OCI-LY7 (cell line): ENCODE data around the gene ZNF771. TPM values are rescaled to one million over a fixed set of nuclear protein-coding genes. Genes with fewer than 3 reads are reported as not detected.

Source experiments
- BruUV-seq: library from RNA; stranded (reverse); fragments of 400-500 nt; replicated peaks from 2 replicates; lab custom pipeline; 2021; lab: Mats Ljungman, UMichigan
- CTCF ChIA-PET: fragments of 300-600 bp; sonication (Branson Sonifier 250); formaldehyde crosslinking; loops from one replicate; lab custom pipeline; 2022; ENCODE audit warnings: antibody characterized with exemption; ENCODE audit not compliant: unreplicated experiment; lab: Charles Lee
- POLR2A ChIA-PET: fragments of 300-600 bp; sonication (Branson Sonifier 250); formaldehyde crosslinking; loops from one replicate; lab custom pipeline; 2022; ENCODE audit warnings: antibody characterized with exemption; lab: Charles Lee
- DNase-seq: peaks from one replicate; pipeline ENCODE4 v3.0.0-alpha.2; 2015; ENCODE audit warnings: low spot score
- H2AFZ ChIP-seq: fragments of 200-600 bp; sonication (generic), shearing (Covaris generic); 2 replicates; pipeline ENCODE4 v1.6.1; 2014; ENCODE audit warnings: mild to moderate bottlenecking, antibody characterized with exemption, low read length, moderate library complexity
- H3K27ac ChIP-seq: fragments of 200-600 bp; sonication (generic); 2 replicates; pipeline ENCODE4 v1.5.1; 2014; ENCODE audit warnings: mixed run types, low read depth, mild to moderate bottlenecking, moderate library complexity, low read length, inconsistent platforms; ENCODE audit not compliant: poor library complexity, severe bottlenecking
- H3K36me3 ChIP-seq: fragments of 200-600 bp; sonication (generic); 2 replicates; pipeline ENCODE4 v1.6.1; 2014; ENCODE audit warnings: mild to moderate bottlenecking, antibody characterized with exemption, low read length, moderate library complexity, mixed read lengths; ENCODE audit not compliant: insufficient read depth
- H3K4me1 ChIP-seq: fragments of 200-600 bp; sonication (generic); 2 replicates; pipeline ENCODE4 v1.5.1; 2014; ENCODE audit warnings: mild to moderate bottlenecking, low read length; ENCODE audit not compliant: insufficient read depth, poor library complexity, severe bottlenecking
- H3K4me2 ChIP-seq: fragments of 200-600 bp; sonication (generic); 2 replicates; pipeline ENCODE4 v1.6.1; 2014; ENCODE audit warnings: mild to moderate bottlenecking, low read length
- H3K4me3 ChIP-seq: fragments of 200-600 bp; sonication (generic); 2 replicates; pipeline ENCODE4 v1.5.1; 2014; ENCODE audit warnings: mild to moderate bottlenecking, low read depth, low read length; ENCODE audit not compliant: poor library complexity, severe bottlenecking
- H3K79me2 ChIP-seq: fragments of 200-600 bp; sonication (generic); 2 replicates; pipeline ENCODE4 v1.6.1; 2016; ENCODE audit warnings: low read depth, mild to moderate bottlenecking, low read length, moderate library complexity, mixed read lengths; ENCODE audit not compliant: insufficient read depth
- H3K9me2 ChIP-seq: fragments of 200-600 bp; sonication (generic); 2 replicates; pipeline ENCODE4 v1.6.1; 2016; ENCODE audit warnings: mild to moderate bottlenecking, low read length, mixed read lengths; ENCODE audit not compliant: insufficient read depth
- H3K9me3 ChIP-seq: fragments of 200-600 bp; sonication (generic); 2 replicates; pipeline ENCODE4 v1.6.1; 2014; ENCODE audit warnings: mild to moderate bottlenecking, mixed run types, low read length, mixed read lengths
- H4K20me1 ChIP-seq: fragments of 200-600 bp; sonication (generic); 2 replicates; pipeline ENCODE4 v1.6.1; 2014; ENCODE audit warnings: mild to moderate bottlenecking, antibody characterized with exemption, low read length, moderate library complexity, mixed read lengths; ENCODE audit not compliant: insufficient read depth
- CTCF ChIP-seq: fragments of 200-600 bp; sonication (generic); conservative IDR thresholded peaks from 2 replicates; pipeline ENCODE4 v1.5.1; 2014; ENCODE audit warnings: mild to moderate bottlenecking, antibody characterized with exemption, low read length, moderate library complexity, mixed read lengths
- EZH2phosphoT487 ChIP-seq: fragments of 200-600 bp; sonication (generic); IDR thresholded peaks from 2 replicates; pipeline ENCODE4 v1.6.1; 2018; ENCODE audit warnings: low read depth, borderline replicate concordance, mild to moderate bottlenecking, mixed run types, antibody characterized with exemption, low read length, moderate library complexity, mixed read lengths
- intact Hi-C: fragments of 100-400 bp; cut with micrococcal nuclease; formaldehyde crosslinking; loops from one replicate; pipeline ENCODE4 v1.10.0; 2022; ENCODE audit not compliant: unreplicated experiment
- total RNA-seq, 2 experiments: library from RNA; depleted of rRNA in 1 of 2; stranded (reverse); fragments of >200 nt in 1 of 2; shearing (Covaris generic) in 1 of 2; gene quantifications; 2 replicates each; pipeline ENCODE4 v1.2.3, GENCODE V29; 2014 to 2022

ZNF771 gene
- total RNA-seq, 2 experiments from 2014 or later = 6.4 to 10.8 TPM

GRCh38 chr16:30416624-30417528 is 9.5 kb downstream of the ZNF771 start:
- Histone ChIP-seq H3K9me3 (no peaks in the 10 kb centered on the region), H3K4me3 (peak overlapping the region; percentile 62), H3K9me2 (no peaks in the 10 kb centered on the region), H2AFZ (peak overlapping the region; percentile 16; the same call in 1 of the 2 replicates), H3K27ac (no peak overlapping the region), H3K4me2 (peak overlapping the region; percentile 72), H3K36me3 (peaks cover 71% of the 10 kb centered on the region), H3K79me2 (peaks cover 4% of the 10 kb centered on the region; the same call in 1 of the 2 replicates), H3K4me1 (peaks cover 20% of the 10 kb centered on the region), H4K20me1 (no peaks in the 10 kb centered on the region)
- no TSS peak for BruUV-seq
- no peak for TF ChIP-seq EZH2phosphoT487
- no peak for TF ChIP-seq CTCF
- DNase-seq = no peak
- ChIA-PET POLR2A (interaction anchor here (0.6 to 2.0 kb wide), 8 partner anchors 10 to 201 kb away, joined by 3 to 8 read pairs (median 4); partner anchors contain the start of genes DCTPP1, TBC1D10B, ZNF48 and ZNF771), CTCF (interaction anchor here (0.6 to 1.1 kb wide), 4 partner anchors 8 to 88 kb away, joined by 3 to 5 read pairs (median 4); partner anchors contain the start of gene DCTPP1)
- intact Hi-C loops = no loop called here

- no peaks in the 10 kb centered on the region for H4K20me1 ChIP-seq
- H2AFZ ChIP-seq = peak overlapping the region; percentile 16
- peak; percentile 96 for DNase-seq
- H3K4me3 ChIP-seq = peak overlapping the region; percentile 62
- H3K4me1 ChIP-seq = peaks cover 20% of the 10 kb centered on the region
- H3K36me3 ChIP-seq = peaks cover 71% of the 10 kb centered on the region
- H3K27ac ChIP-seq = peak overlapping the region; percentile 54
- intact Hi-C loops = no loop called here
- peak overlapping the region; percentile 72 for H3K4me2 ChIP-seq
- ChIA-PET POLR2A (interaction anchor here (0.6 to 2.0 kb wide), 8 partner anchors 9 to 200 kb away, joined by 3 to 8 read pairs (median 4); partner anchors contain the start of genes DCTPP1, TBC1D10B, ZNF48 and ZNF771), CTCF (interaction anchor here (0.6 to 1.1 kb wide), 6 partner anchors 9 to 87 kb away, joined by 3 to 5 read pairs (median 3); partner anchors contain the start of gene DCTPP1)
- H3K9me3 ChIP-seq = no peaks in the 10 kb centered on the region
- H3K79me2 ChIP-seq = peaks cover 3% of the 10 kb centered on the region; the same call in 1 of the 2 replicates
- H3K9me2 ChIP-seq = no peaks in the 10 kb centered on the region
- no TSS peak for BruUV-seq
- TF ChIP-seq EZH2phosphoT487 (no peak), CTCF (no peak)
Measured at GRCh38 chr16:30417529-30418349, 10.3 kb downstream of the ZNF771 start.
